ENCODE results near the gene ALK. TPM values are rescaled to one million over a fixed set of nuclear protein-coding genes. Genes with fewer than 3 reads are reported as not detected.

ALK gene
- total RNA-seq, 1 experiment from 2014 or later, result not detected

- H3K23me2 ChIP-seq (ENCODE audit: insufficient read length, low read depth, low read length, poor library complexity, severe bottlenecking), result no peaks in the 10 kb centered on the region
These were observed 465.0 kb downstream of the ALK start for GRCh38 chr2:29456429-29456828.

More at GRCh38 chr2:29456429-29456828, 465.0 kb downstream of the ALK start:
- no peak for DNase-seq
- Histone ChIP-seq H2AFZ (ENCODE audit: low read length) (no peak overlapping the region), H2BK12ac (ENCODE audit: insufficient read length, low read depth, low read length) (no peak overlapping the region), H3K9me3 (ENCODE audit: control insufficient read depth, low read depth, low read length) (no peaks in the 10 kb centered on the region), H3K56ac (ENCODE audit: insufficient read length, low read depth, low read length) (no peak overlapping the region), H3K4me2 (ENCODE audit: insufficient read depth, insufficient read length, low read length) (no peak overlapping the region), H4K91ac (ENCODE audit: insufficient read length, low read depth, low read length) (no peak overlapping the region), H2BK15ac (ENCODE audit: low read depth, low read length) (no peak overlapping the region), H3T11ph (ENCODE audit: low read length) (no peak overlapping the region), H3K9ac (ENCODE audit: extremely low read depth, insufficient read length, low read length) (no peak overlapping the region), H2AK5ac (ENCODE audit: insufficient read length, low read length) (no peak overlapping the region), H3K27me3 (ENCODE audit: insufficient read depth, low read length) (no peaks in the 10 kb centered on the region), H2BK20ac (ENCODE audit: low read depth, low read length, poor library complexity, severe bottlenecking) (no peak overlapping the region), H3K27ac (ENCODE audit: insufficient read length, low read depth, low read length) (no peak overlapping the region), H3K18ac (ENCODE audit: insufficient read length, low read depth, low read length) (no peak overlapping the region), H3K79me2 (ENCODE audit: insufficient read depth, low read length) (no peaks in the 10 kb centered on the region), H4K5ac (ENCODE audit: insufficient read length, low read depth, low read length) (no peak overlapping the region), H2BK5ac (ENCODE audit: insufficient read length, low read length) (no peak overlapping the region), H3K4me1 (ENCODE audit: insufficient read depth, low read length) (no peaks in the 10 kb centered on the region), H3K14ac (ENCODE audit: insufficient read depth, low read length) (no peak overlapping the region), H3K23ac (ENCODE audit: insufficient read length, low read depth, low read length) (no peak overlapping the region), H4K8ac (replicated peaks; ENCODE audit: insufficient read length, low read depth, low read length) (no peak overlapping the region), H4K20me1 (ENCODE audit: control insufficient read depth, insufficient read depth, insufficient read length) (no peaks in the 10 kb centered on the region), H2BK120ac (ENCODE audit: low read depth, low read length, poor library complexity, severe bottlenecking) (no peak overlapping the region), H3K79me1 (ENCODE audit: insufficient read depth, low read depth, low read length, poor library complexity, severe bottlenecking) (no peaks in the 10 kb centered on the region), H3K4ac (ENCODE audit: low read depth, low read length) (no peak overlapping the region)
- Mint-ChIP-seq H3K4me3 (no peak overlapping the region), H3K36me3 (ENCODE audit: insufficient read depth in 1 of 3, low read depth in 3 of 3) (no peaks in the 10 kb centered on the region), H3K27ac (no peak overlapping the region), H3K9me3 (no peaks in the 10 kb centered on the region), H3K27me3 (ENCODE audit: low read depth) (no peaks in the 10 kb centered on the region), H3K4me1 (no peaks in the 10 kb centered on the region)
- TF ChIP-seq CTCF (conservative IDR thresholded peaks at IDR 0.05), result no peak
